ENCODE data around the gene HS3ST4.

HS3ST4 gene

DNA sequence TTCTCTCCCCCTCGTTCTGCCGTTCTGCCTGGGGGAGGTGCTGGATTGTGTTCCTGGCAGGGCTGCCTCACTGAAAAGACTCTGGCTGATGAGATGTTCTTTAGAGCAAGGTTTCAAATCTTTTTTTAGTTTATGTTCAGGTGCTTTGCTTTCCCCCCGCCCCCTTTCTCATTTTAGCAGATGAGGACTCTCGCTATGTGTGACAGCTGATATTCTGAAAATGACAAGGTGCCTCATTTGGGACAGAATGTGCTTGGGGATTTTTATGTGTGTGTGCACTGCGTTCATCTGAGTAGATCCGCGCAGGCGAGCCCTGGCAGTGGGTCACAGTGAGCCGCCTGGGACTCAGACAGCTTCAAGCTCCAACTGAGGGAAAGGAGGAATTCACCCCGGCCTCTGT, 205.9 kb downstream of the HS3ST4 start:
- DNase-seq: no peak

DNA sequence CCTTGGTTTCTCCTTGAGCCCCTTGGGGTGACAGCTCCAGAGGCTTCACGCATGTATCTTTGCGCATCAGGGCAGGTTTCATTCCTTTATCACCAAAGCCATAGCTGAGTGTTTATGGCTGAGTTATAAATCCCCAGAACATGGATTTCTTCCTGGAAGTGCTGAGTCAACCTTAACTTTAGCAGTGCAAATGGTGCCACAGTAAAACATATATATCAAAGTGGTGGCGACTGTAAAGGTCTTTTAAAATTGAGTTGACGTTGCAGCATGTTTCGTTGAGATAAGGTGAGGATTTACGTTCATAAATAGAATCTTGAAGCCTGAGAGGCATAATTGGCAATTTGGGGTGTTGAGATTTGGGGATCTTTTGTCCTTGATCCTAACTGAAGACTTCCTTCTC, 214.1 kb downstream of the HS3ST4 start:
- DNase-seq: no peak

DNA sequence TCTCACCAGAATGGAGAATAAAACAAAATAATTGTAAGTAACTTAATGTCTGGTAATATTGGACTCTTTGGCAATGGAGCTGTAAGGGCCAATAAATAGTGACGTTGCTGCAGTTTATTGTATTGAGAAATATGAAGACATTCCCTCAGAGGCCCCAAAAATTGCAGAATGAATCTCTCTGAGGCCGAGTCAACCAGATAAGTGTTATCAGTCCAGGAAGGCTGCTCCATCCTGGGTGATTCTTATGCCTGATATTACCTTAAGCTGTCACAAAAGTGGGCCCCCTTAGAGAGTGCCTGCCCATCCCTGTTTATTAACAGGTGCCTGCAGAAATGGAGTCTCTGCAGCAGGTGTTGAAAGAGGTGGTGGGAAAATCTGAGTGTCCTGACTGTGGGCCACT, 219.2 kb downstream of the HS3ST4 start:
- DNase-seq: no peak

- DNase-seq: no peak
These were observed 220.6 kb downstream of the HS3ST4 start for GRCh38 chr16:25912321-25912720.

GRCh38 chr16:25914357-25914962, 222.7 kb downstream of the HS3ST4 start:
- no peak for DNase-seq

DNA sequence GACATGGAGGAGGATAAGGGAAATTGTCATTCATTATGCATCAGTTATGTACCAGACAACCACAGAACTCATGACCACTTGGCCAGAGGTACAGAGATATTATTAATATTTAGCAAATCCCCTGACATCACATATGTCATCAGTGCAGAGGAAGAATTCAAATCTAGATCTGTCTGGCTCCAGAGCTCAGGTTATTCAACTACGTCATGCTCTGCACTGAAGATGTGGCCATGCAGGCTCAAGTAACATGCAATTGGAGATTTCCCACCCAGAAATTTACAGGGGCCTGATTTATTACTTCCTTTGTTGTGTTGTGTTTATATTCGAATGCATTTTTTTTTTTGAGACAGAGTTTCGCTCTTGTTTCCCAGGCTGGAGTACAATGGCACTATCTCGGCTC, 224.3 kb downstream of the HS3ST4 start:
- DNase-seq: no peak

- no peak for DNase-seq
These were observed 230.7 kb downstream of the HS3ST4 start for GRCh38 chr16:25922438-25922837.

DNA sequence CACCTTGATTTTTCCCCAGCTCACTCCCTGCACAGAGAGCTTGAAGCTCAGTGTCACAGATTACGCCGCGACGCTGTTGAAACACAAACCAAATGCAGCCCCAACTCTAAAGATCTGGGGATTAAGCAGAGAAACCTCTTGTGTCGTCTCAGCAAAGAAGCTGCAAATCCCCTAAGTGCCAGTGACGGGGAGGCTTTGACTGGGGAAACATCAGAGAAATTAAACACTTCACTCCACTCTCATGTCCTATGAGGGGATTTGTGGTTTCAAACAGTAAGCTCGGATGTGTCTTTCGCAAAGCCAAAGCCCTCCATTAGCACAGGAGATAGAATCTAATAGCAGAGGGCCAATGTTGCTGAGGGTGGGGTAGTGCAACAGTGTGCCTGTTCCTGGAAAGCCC, 233.7 kb downstream of the HS3ST4 start:
- no peak for DNase-seq

DNA sequence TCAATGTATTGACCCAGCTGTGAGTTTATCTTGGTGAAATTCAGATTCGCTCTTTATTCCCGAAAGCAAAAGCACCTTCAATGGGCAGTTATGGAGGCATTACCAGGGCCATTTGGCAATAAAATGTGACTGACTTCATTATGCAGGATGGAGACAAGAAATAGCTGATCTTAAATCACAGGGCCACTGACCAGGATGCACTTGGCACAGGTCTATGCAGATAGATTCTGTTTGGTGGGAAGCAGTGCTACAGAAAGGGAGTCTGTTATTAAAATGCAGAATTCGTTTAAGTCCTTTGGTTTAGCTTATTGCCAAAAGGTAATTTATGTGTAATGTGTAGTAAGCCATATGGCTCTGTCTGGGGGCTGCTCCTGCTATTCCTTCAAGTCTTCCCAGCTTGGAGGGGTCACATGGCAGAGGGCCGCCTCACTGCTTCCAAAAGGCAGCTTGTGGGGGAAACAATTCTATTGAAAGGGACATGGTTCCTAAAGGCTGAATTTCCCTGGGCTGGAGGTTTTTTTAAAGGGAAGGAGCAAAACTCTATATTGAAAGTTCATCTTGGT, 239.8 kb downstream of the HS3ST4 start:
- DNase-seq: no peak

GRCh38 chr16:25941800-25942499, 250.2 kb downstream of the HS3ST4 start:
- DNase-seq: no peak

DNA sequence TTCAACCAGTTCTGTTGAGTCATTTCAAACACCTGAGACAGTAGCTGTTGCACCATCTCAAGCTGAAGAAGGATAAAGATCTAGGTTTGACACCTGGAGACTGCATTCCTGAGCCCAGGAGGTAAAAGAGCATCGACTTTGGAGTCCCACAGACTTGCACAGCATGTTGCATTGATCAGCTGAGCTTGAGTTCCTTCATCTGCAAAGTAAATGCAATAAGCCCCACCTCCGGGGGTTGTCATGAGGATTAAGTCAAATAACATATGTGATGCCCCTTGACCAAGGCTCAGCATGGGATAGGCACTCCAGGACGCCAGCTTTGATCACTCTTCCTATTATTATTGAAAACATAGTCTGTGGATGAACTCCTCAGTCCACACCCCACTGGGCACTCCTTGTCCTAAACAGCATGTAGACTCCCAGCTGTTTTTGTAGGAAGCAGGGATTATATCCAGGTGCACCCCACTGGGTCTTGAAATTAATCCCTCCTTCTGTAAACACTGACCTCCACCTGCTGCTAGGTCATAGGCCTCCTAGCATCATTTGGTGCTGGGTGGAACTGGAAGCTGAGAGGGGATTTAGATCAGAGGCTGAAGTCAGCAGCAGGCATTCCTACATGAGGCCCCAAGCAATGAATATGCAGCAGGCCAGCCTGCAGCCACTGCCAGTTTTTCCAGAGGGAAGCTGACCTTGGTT, 259.0 kb downstream of the HS3ST4 start:
- no peak for DNase-seq

DNA sequence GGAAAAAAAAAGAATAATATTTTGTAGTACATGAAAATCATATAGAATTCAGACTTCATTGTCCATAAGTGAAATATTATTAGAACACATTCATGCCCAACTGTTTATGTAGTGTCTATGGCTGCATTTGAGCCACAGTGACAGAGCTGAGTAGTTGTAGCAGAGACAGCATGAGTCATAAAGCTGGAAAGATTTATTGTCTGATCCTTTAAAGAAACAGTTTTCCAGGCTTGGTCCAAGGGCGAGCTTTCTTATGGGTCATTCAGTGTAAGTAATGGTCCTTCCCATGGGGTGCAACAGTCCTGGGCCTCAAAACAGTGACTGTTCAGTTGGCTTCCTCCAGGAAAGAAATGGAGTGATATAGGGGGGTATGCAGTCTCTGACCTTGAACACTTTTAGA, 260.2 kb downstream of the HS3ST4 start:
- DNase-seq: no peak

GRCh38 chr16:25952983-25953382, 261.2 kb downstream of the HS3ST4 start:
- no peak for DNase-seq

DNA sequence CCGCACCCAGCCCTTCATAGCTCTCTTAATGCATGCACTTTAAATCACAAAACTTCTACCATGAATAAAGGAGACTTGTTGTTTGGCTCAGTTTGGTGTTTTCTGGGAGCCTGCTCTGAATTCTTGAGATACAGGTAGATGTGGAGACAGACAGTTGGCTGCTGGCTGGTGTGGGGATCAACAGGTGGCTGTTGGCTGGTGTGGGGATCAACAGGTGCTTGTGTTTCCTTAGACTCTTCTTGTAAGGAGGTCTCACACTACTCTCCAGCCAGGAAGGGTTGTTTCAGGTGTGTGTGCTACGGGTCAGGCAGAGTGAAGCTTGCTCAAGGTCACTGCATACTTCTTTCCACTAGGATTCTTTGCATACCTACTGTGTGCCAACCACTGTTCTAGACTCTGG, 265.9 kb downstream of the HS3ST4 start:
- DNase-seq: no peak

DNA sequence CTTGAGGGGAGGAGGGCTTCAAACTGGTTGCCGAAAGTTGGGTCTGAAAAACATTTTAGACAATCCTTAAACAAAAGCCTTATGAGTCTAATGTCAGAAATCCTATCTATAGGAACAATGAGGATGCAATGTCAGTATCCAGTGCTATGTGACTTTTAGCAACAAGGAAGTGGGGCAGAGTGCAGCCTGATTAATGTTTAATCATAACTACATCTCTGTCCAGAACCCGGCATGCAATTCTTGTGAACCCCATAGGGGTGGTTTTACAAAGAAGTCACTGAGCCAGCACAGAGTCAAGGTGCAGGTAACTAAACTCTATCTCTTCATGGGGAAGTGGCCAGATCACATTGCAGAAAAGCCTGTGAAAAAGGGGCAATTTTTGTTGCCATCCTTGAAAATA, 267.5 kb downstream of the HS3ST4 start:
- no peak for DNase-seq

DNA sequence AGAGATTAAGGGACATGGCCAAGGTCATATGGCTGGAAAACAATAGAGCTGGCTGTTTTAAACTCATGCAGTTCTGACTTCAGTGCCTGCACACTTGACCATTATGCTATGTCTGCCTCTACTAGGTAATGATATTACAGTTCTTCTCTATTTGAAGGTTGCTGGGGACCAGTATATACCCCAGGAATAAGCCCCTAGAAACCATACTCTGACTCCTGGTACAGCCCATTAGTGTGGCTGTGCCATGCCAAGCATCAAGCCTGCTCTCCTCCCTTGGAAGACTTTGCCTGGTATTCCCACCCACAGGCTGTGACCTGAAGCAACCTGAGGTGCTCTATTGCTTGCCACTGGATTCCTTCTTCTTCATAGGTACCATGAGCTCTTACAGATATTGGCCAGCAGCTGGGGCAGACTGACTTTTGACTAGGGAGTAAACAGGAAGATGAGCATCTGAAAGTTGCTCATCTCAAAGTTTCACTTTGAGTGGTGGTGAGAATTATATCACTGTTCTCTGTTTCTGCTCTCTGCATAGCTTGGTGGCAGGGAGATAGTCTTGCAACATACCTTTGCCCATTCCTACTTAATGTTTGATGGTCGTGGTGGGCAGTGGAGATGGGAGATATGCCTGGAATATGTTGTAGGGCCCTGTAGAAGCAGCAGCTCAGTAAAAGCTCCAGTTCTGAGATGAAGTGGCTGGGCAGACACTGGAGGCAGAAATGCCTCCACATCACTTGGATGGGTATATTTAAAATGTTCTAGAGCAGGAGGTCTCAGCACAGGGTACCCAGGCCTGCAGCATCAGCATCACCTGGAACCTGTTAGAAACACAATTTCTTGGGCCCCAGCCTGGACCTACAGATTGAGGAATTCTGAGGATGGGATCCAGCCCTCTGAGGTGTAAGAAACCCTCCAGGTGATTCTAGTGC, 274.7 kb downstream of the HS3ST4 start:
- no peak for DNase-seq

DNA sequence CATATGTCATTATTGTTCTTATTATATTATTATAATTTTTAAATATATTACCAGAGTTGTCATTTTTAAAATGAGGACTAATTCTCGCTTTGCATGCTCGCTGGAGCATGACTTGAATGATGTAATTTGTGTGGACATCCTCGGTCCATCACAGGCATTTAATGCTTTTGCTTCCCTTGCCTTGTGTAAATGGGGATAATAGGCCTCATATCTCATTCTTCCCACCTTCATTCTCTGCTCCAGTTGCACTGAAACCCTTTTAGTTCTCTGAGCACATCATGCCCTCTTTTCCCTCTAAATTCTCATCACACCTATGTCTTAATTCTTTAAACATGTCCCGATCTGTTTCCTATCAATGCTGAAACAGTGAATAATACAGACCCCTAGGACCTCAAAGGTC, 285.4 kb downstream of the HS3ST4 start:
- no peak for DNase-seq

DNA sequence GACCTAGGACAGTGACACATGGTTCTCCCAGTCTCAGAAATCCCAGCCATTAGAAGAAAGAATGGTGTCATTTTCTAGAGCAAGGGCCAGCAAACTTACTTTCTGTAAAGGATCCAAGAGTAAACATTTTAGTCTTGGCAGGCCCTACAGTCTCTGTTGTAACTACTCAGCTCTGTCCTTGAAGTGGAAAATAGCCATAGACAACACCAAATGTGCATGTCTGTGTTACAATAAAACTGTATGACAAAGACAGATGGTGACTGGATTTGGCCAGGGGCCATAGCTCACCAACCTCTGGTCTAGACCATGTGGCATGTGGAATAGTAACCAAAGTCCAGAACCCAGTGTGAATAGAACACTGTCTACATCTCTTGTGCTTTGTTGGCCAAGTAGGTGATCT, 286.5 kb downstream of the HS3ST4 start:
- no peak for DNase-seq

GRCh38 chr16:25988084-25988483, 296.3 kb downstream of the HS3ST4 start:
- DNase-seq: no peak

DNA sequence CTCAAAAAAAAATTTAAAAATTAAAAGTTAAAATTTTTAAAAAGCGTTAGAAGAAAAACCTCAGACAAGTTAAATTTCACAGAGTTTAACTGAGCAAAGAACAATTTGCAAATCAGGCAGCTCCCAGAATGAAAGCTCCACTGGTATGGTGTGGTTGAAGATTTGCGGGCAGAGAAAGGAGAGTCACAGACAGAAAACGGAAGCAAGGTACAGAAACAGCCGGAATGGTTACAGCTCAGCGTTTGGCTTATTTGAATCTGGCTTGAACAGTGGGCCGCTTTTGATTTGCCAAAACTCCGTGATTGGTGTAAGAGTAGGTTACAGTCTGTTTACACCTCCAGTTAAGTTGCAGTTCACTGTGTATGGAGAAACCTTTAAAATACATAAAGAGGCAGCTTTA, 297.1 kb downstream of the HS3ST4 start:
- no peak for DNase-seq

DNA sequence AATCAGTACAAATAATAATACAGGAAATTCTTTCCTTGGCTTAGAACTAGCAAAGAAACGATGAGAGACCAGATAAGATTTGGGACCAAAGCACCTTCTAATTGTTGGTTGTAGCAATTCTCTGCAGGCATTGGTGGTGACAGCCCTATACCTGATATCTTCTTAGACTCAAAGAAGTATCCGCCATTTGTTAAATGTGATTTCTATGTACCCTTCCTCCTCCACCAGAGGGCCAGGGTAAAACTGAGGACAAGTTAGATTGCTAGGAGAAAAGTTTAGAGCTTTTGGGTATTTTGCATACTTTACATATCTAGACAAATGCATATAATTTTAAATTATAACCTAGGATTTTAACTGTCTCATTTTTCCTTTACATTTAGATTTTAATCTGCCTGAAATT, 304.3 kb downstream of the HS3ST4 start:
- DNase-seq: no peak

DNA sequence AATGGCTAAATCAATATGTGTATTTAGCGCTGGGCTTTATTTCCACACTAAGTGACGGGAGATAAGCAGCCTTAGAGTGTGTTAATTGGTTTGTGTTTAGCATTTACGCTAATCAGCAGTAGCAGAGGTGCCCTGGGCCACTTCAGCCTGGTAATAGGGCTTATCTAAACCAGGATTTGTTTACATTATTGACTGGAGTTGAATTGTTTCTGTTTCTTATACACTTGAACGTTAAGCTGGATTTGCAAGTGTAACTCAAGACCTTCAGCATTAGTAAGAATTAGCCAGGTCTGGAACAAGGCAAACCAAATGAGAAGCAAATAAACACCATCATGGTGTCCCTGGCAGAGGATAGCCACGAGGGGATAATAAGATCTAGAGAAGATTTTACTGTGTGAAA, 313.6 kb downstream of the HS3ST4 start:
- no peak for DNase-seq

GRCh38 chr16:26012376-26012775, 320.6 kb downstream of the HS3ST4 start:
- no peak for DNase-seq

All from effector CD4-positive, alpha-beta T cell (primary cell).